ENCODE measurements around the gene MRPL39.

DNA sequence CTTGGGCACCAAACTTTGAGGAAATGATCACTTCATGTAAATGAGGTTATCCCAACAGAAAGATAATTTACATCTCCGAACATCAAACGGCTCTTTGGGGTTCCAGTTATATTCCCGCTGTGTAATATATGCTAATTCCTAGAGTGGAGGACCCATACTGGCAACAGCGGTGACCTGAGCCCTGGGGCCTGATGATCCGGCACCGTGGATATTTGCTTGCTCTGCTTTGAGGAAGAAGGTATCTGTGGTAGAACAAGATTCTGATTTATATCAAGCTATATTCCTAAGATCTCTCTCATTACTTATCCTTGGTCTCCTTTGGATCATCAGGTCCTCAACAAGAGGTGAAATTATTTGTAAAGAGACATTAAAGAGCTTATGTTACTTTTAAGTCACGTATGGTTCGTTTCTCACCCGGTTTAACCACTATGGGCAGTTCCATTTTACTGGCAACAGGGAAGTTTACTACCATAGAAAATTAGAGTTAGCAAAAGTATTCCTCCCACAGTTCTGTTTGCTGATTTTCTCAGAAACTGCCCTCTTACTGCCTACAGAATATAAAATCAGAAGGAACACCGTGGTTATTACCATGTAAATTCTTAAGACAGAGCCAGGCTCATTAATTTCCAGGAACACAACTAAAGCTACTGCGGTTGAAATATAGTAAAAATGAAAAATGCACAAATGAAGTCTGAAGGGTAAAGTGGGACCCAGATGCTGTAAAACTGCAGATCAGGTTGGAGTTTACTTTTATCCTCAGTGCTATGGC is 56.7 kb downstream of the MRPL39 start:
- no peak for TF ChIP-seq CTCF (IDR thresholded peaks at IDR 0.05)
- TF ChIP-seq POLR2A (IDR thresholded peaks at IDR 0.05) = no peak
